RWPE1 (cell line): ENCODE measurements around the gene KRT36.

Source experiments
- CTCF ChIA-PET: fragments of 350-600 bp; sonication (Branson Sonifier 250); formaldehyde crosslinking; extraction: SDS; loops from one replicate; lab custom pipeline; 2021; lab: Yijun Ruan, JAX
- POLR2A ChIA-PET: fragments of 400-600 bp; formaldehyde crosslinking; extraction: SDS; loops from one replicate; lab custom pipeline; 2020; ENCODE audit warnings: antibody characterized with exemption; ENCODE audit not compliant: low non-redundant PET; lab: Yijun Ruan, JAX
- DNase-seq: peaks from one replicate; pipeline ENCODE4 v3.0.0; 2012; ENCODE audit warnings: low spot score
- H3K27ac ChIP-seq: fragments of 450-650 bp; 2 replicates; pipeline ENCODE4 v1.5.1; 2017
- CTCF ChIP-seq: fragments of 450-650 bp; conservative IDR thresholded peaks from 2 replicates; pipeline ENCODE4 v1.5.1; 2017; ENCODE audit warnings: low read depth, mild to moderate bottlenecking

KRT36 gene

DNA sequence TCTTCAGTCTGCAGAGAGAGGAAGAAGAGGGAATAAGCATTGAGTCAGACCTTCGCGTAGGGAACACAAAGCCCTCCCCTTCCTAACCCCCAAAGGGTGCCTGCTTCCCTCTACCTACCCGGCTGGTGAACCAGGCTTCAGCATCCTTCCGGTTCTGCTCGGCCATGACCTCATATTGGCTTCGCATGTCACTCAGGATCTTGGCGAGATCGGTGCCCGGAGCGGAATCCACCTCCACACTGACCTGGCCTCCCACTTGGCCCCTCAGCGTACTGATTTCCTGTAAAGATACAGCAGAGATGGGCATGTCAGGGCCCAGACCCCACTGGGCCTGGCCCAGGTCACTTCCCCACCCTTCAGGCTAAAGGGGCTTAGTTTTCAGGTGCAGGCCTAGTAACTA, 34.6 kb upstream of the KRT36 start:
- no peak for DNase-seq
- H3K27ac ChIP-seq, result peak overlapping the region; percentile 45
- TF ChIP-seq CTCF, result no peak
- ChIA-PET POLR2A (no interaction called here), CTCF (interaction anchor here (0.6 kb wide), 1 partner anchor 980 kb away, joined by 3 read pairs; no protein-coding TSS in a partner anchor)

GRCh38 chr17:41523787-41524186, 34.1 kb upstream of the KRT36 start:
- POLR2A ChIA-PET, result no interaction called here
- no peak for TF ChIP-seq CTCF
- CTCF ChIA-PET, result interaction anchor here (0.6 to 6.5 kb wide), 2 partner anchors 25 to 979 kb away, joined by 3 to 36 read pairs; no protein-coding TSS in a partner anchor

DNA sequence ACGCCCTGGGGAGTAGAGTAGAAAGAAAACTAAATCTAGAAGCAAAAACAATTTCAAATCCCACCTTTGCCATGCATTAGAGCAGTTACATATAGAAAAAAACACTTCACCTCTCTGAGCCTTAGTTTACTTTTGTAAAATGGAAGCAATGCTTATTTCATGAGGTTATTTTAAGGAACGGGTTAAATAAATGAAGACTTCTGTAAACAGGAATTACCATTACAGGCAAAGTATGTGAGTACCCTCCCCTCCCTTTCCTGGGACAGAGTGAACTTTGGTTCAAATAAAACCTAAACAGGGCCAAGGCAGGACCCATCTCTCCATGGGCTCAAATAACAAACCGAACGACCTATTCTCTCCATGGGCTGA, 33.5 kb upstream of the KRT36 start:
- POLR2A ChIA-PET, result no interaction called here
- CTCF ChIA-PET, result interaction anchor here (1.5 to 6.5 kb wide), 2 partner anchors 13 to 26 kb away, joined by 3 to 36 read pairs; no protein-coding TSS in a partner anchor
- TF ChIP-seq CTCF, result no peak
- H3K27ac ChIP-seq, result peak overlapping the region; percentile 45; the same call in 1 of the 2 replicates
- no peak for DNase-seq

More at GRCh38 chr17:41523787-41524186, 34.1 kb upstream of the KRT36 start:
- H3K27ac ChIP-seq, result peak overlapping the region; percentile 45
- no peak for DNase-seq

DNA sequence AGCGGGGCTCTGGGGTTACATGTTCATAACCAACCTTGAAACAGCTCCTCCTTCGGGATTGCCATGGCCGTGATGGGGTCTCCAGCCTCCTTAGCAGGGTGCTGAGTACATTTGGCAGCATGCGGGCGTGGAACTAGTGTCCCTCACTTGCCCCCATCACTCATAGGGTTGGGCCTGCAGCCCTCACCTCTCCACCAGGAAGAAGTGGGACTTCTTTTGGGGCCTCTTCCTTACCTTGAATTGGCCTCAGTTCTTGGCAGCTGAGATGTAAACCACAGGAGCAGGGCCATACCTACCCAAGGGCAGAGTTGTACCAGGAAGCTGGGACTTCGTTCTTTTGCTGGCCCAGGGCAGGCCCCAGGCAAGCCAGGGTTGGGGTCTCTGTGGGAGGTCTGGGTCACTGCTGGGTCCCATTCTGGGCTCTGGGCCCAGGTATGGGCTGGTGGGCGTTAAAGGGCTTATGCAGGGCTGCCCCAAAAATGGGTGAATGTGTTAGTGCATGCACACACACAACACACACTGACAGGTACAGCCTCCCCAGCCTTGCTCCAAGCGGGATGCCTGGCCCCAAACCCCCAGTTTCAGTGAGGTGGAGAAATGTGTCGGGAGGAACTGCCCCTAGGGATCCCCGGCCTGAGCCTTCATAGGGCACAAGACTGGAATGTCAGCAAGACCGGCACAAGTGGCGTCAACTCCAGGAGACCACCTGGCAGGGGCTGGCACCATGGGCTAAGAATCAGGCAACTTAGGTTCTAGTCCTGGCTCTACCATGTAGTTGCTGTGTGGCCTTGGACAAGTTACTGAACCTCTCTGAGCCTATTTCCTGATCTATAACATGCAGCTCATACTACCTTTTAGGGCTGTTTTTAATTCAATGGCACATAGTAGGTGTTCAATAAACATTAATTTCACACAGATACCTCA, 32.9 kb upstream of the KRT36 start:
- peak overlapping the region; percentile 98 for H3K27ac ChIP-seq
- ChIA-PET POLR2A (interaction anchor here (0.7 to 0.8 kb wide), 2 partner anchors 12 to 146 kb away, joined by 3 read pairs; no protein-coding TSS in a partner anchor), CTCF (interaction anchor here (0.5 to 6.5 kb wide), 3 partner anchors 14 to 146 kb away, joined by 3 to 36 read pairs (median 6); no protein-coding TSS in a partner anchor)
- DNase-seq, result no peak
- no peak for TF ChIP-seq CTCF

DNA sequence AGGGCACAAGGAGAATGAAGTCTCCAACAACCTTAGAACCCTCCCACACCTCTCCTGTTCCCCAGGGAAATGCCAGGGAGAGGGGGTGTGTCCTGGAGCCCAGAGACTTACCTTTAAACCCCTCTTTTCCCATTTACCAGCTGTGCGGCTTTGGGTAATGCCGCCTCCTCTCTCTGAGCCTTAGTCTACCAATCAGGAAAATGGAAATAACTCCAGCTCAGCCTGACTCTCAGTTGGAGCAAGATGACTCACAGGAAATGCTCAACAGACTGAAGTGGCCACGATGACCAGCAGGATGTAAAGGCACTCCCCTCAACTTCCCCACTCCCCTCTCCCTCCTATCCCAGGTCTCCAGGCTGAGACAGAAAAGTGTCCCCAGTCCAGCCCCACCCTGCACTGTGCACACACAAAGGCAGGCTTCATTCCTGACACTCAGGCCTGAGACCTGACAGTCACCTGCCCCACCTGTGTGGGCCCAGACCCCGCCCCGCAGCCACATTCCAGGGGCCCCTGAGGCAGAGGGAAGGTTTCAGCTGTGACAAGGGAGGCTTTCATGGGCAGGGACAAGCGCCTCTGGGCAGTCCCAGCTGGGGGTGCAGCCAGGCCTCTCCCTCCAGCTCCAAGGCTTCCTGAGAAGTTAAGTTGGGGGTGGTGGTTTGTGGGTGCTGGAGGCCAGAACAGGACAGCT, 32.0 kb upstream of the KRT36 start:
- ChIA-PET POLR2A (interaction anchor here (0.7 to 0.8 kb wide), 2 partner anchors 11 to 146 kb away, joined by 3 read pairs; no protein-coding TSS in a partner anchor), CTCF (interaction anchor here (0.5 to 6.5 kb wide), 5 partner anchors 12 to 147 kb away, joined by 3 to 36 read pairs (median 6); no protein-coding TSS in a partner anchor)
- peak; percentile 77 for DNase-seq
- H3K27ac ChIP-seq, result peak overlapping the region; percentile 98
- TF ChIP-seq CTCF, result no peak
